HepG2 (cell line): ENCODE data around the gene ZDHHC13. TPM values are rescaled to one million over a fixed set of nuclear protein-coding genes. Genes with fewer than 3 reads are reported as not detected.

Source experiments
- ARNTL ChIP-seq: sonication (generic); formaldehyde crosslinking; IDR thresholded peaks from 2 replicates; pipeline ENCODE4 v1.4.0; 2020; ENCODE audit warnings: mild to moderate bottlenecking, missing genetic modification reagents
- CTCF ChIP-seq: sonication (generic); formaldehyde crosslinking; IDR thresholded peaks from 2 replicates; pipeline ENCODE4 v1.5.0; 2020; ENCODE audit warnings: mild to moderate bottlenecking, missing genetic modification reagents, moderate library complexity
- GABPB1 ChIP-seq: IDR thresholded peaks from 2 replicates; pipeline ENCODE4 v1.6.1; 2016; ENCODE audit warnings: mild to moderate bottlenecking, missing genetic modification reagents, moderate library complexity, missing compliant biosample characterization
- IKZF5 ChIP-seq: IDR thresholded peaks from 2 replicates; pipeline ENCODE4 v1.6.1; 2018; ENCODE audit warnings: missing genetic modification reagents, mild to moderate bottlenecking, missing compliant biosample characterization
- MEF2D ChIP-seq: sonication (generic); formaldehyde crosslinking; IDR thresholded peaks from 2 replicates; pipeline ENCODE4 v1.5.1; 2020; ENCODE audit warnings: mild to moderate bottlenecking, missing genetic modification reagents
- RBFOX2 ChIP-seq: fragments of 200-400 bp; formaldehyde crosslinking; IDR thresholded peaks from 2 replicates; pipeline ENCODE4 v1.6.1; 2017; ENCODE audit warnings: low read depth, mild to moderate bottlenecking, low read length
- SAP130 ChIP-seq: IDR thresholded peaks from 2 replicates; pipeline ENCODE4 v1.6.1; 2016; ENCODE audit warnings: low read depth
- SIN3A ChIP-seq: IDR thresholded peaks from 2 replicates; pipeline ENCODE4 v1.6.1; 2011; ENCODE audit warnings: low read depth, mild to moderate bottlenecking, control low read depth, low read length, borderline replicate concordance
- SMARCC2 ChIP-seq: fragments of 450-650 bp; IDR thresholded peaks from 2 replicates; pipeline ENCODE4 v1.6.1; 2017; ENCODE audit warnings: antibody characterized with exemption, mild to moderate bottlenecking
- SPEN ChIP-seq: sonication (generic); formaldehyde crosslinking; IDR thresholded peaks from 2 replicates; pipeline ENCODE4 v1.5.1; 2020; ENCODE audit warnings: low read depth, mild to moderate bottlenecking, missing genetic modification reagents
- THAP9 ChIP-seq: sonication (generic); formaldehyde crosslinking; IDR thresholded peaks from 2 replicates; pipeline ENCODE4; 2020; ENCODE audit warnings: missing genetic modification reagents, mild to moderate bottlenecking, borderline replicate concordance
- UBTF ChIP-seq: sonication (generic); formaldehyde crosslinking; IDR thresholded peaks from 2 replicates; pipeline ENCODE4 v1.4.0; 2020; ENCODE audit warnings: mild to moderate bottlenecking, missing genetic modification reagents
- ZFP82 ChIP-seq: sonication (generic); formaldehyde crosslinking; IDR thresholded peaks from 2 replicates; pipeline ENCODE4 v1.5.1; 2020; ENCODE audit warnings: mild to moderate bottlenecking, missing genetic modification reagents, borderline replicate concordance
- ZMAT5 ChIP-seq: sonication (generic); formaldehyde crosslinking; IDR thresholded peaks from 2 replicates; pipeline ENCODE4 v1.5.0; 2020; ENCODE audit warnings: mild to moderate bottlenecking, low read depth, missing genetic modification reagents, borderline replicate concordance
- ZNF446 ChIP-seq: sonication (generic); formaldehyde crosslinking; IDR thresholded peaks from 2 replicates; pipeline ENCODE4 v1.5.0; 2020; ENCODE audit warnings: mild to moderate bottlenecking, missing genetic modification reagents
- ZNF770 ChIP-seq: sonication (generic); formaldehyde crosslinking; IDR thresholded peaks from 2 replicates; pipeline ENCODE4 v1.5.0; 2020; ENCODE audit warnings: mild to moderate bottlenecking, missing genetic modification reagents
- ZSCAN31 ChIP-seq: sonication (generic); formaldehyde crosslinking; IDR thresholded peaks from 2 replicates; pipeline ENCODE4 v1.5.0; 2020; ENCODE audit warnings: low read depth, mild to moderate bottlenecking, missing genetic modification reagents
- polyA plus RNA-seq, 8 experiments: library from polyadenylated mRNA; depleted of rRNA in 3 of 8; stranded (reverse) in 7 of 8; unstranded in 1 of 8; fragments of >200 nt; fragmentation: Illumina TruSeq in 4 of 8; extraction: Trizol in 4 of 8; gene quantifications; 2 replicates each; pipeline versions ENCODE4 v1.2.1 to v1.2.3, GENCODE V29; 2011 to 2016; ENCODE audit warnings: low read depth in 4 of 8, missing spikeins in 1 of 8, mixed read lengths in 1 of 8; ENCODE audit not compliant: insufficient read depth in 1 of 8
- total RNA-seq, 5 experiments: library from RNA; depleted of rRNA; stranded (reverse); fragments of >200 nt; fragmentation: Illumina TruSeq; extraction: Trizol; gene quantifications; 2 replicates each; pipeline ENCODE4 v1.2.3, GENCODE V29; 2016; ENCODE audit warnings: low read depth in 1 of 5

ZDHHC13 gene
- total and polyA plus RNA-seq, 2 of the 13 experiments (the other 11 are each of a cell fraction or from before 2014, with no cell fraction given): 10.9 to 11.8 TPM

- peak; percentile 62 for TF ChIP-seq CTCF (CRISPR knock-in tag)
- TF ChIP-seq ZNF770 (CRISPR knock-in tag): no peak
- peak; percentile 61; the same call in 1 of the 2 replicates for TF ChIP-seq UBTF
- no peak for TF ChIP-seq ZMAT5 (CRISPR knock-in tag)
- TF ChIP-seq MEF2D (CRISPR knock-in tag): no peak
- TF ChIP-seq ZFP82 (CRISPR knock-in tag): 0 out of 2 replicates have a peak, but pooled peaks have one; percentile 31
- peak; percentile 90 for TF ChIP-seq GABPB1 (CRISPR knock-in tag)
- no peak for TF ChIP-seq SMARCC2
- peak; percentile 64; the same call in 1 of the 2 replicates for TF ChIP-seq SAP130 (CRISPR knock-in tag)
- 0 out of 2 replicates have a peak, but pooled peaks have one; percentile 43 for TF ChIP-seq ZNF446 (CRISPR knock-in tag)
- peak; percentile 73; the same call in 1 of the 2 replicates for TF ChIP-seq ARNTL
- peak; percentile 10; the same call in 1 of the 2 replicates for TF ChIP-seq THAP9 (CRISPR knock-in tag)
- TF ChIP-seq ZSCAN31 (CRISPR knock-in tag): peak; percentile 51; the same call in 1 of the 2 replicates
- TF ChIP-seq IKZF5 (CRISPR knock-in tag): 0 out of 2 replicates have a peak, but pooled peaks have one; percentile 15
- peak; percentile 80 for TF ChIP-seq RBFOX2
- TF ChIP-seq SIN3A: peak; percentile 16; the same call in 1 of the 2 replicates
- peak; percentile 36; the same call in 1 of the 2 replicates for TF ChIP-seq SPEN
Measured at GRCh38 chr11:19116971-19117759, at the start of gene ZDHHC13 (continued).
